IPS DF 4.7 (cell line): ENCODE measurements around the gene DNAL4.
A peak's percentile ranks its signal among the peaks of the same experiment; 100 is the strongest.
"Not testable (repeated sequence)": the region's sequence is repeated elsewhere in the genome, so short reads cannot be mapped to it uniquely, and the experiment has no call there.

Experiments
- DNase-seq: peaks from one replicate; pipeline ENCODE4 v3.0.0-alpha.2; 2013; ENCODE audit warnings: low spot score; ENCODE audit errors: extremely low read depth

DNAL4 gene

GRCh38 chr22:38827510-38827909, 33.6 kb upstream of the DNAL4 start:
- DNase-seq: no peak

- DNase-seq: no peak
Measured at GRCh38 chr22:38826801-38827200, 32.9 kb upstream of the DNAL4 start.

- no peak for DNase-seq
Measured at GRCh38 chr22:38826386-38826785, 32.4 kb upstream of the DNAL4 start.

GRCh38 chr22:38824585-38824984, 30.6 kb upstream of the DNAL4 start:
- peak; percentile 69 for DNase-seq

GRCh38 chr22:38823637-38824036, 29.7 kb upstream of the DNAL4 start:
- DNase-seq: no peak

GRCh38 chr22:38823076-38823475, 29.1 kb upstream of the DNAL4 start:
- no peak for DNase-seq

- DNase-seq: no peak
Measured at GRCh38 chr22:38820020-38820419, 26.1 kb upstream of the DNAL4 start.

GRCh38 chr22:38819387-38819940, 25.5 kb upstream of the DNAL4 start:
- DNase-seq: no peak

GRCh38 chr22:38817196-38817595, 23.3 kb upstream of the DNAL4 start:
- no peak for DNase-seq

GRCh38 chr22:38815842-38816241, 21.9 kb upstream of the DNAL4 start:
- DNase-seq: no peak

- no peak for DNase-seq
Measured at GRCh38 chr22:38811241-38811640, 17.3 kb upstream of the DNAL4 start.

GRCh38 chr22:38805041-38805593, 11.2 kb upstream of the DNAL4 start:
- DNase-seq: not testable (repeated sequence)

GRCh38 chr22:38802671-38803121, 8.8 kb upstream of the DNAL4 start:
- DNase-seq: no peak

- no peak for DNase-seq
Measured at GRCh38 chr22:38799265-38800002, 5.5 kb upstream of the DNAL4 start.

- no peak for DNase-seq
Measured at GRCh38 chr22:38798496-38798895, 4.6 kb upstream of the DNAL4 start.

- DNase-seq: no peak
Measured at GRCh38 chr22:38796262-38796957, 2.5 kb upstream of the DNAL4 start.

- DNase-seq: no peak
Measured at GRCh38 chr22:38795569-38795968, 1.6 kb upstream of the DNAL4 start.

- no peak for DNase-seq
Measured at GRCh38 chr22:38793317-38793716, 626 bp downstream of the DNAL4 start.

GRCh38 chr22:38792833-38793232, 1.1 kb downstream of the DNAL4 start:
- DNase-seq: no peak

GRCh38 chr22:38789606-38790005, 4.3 kb downstream of the DNAL4 start:
- no peak for DNase-seq

GRCh38 chr22:38788846-38789245, 5.1 kb downstream of the DNAL4 start:
- no peak for DNase-seq
